HS-5 (cell line): ENCODE data around the gene RRBP1.

Experiments used
- DNase-seq: peaks from one replicate; pipeline ENCODE4 v3.0.0-alpha.2; 2012; ENCODE audit warnings: low read depth

Gene RRBP1

GRCh38 chr20:17647391-17648314, 34.4 kb downstream of the RRBP1 start:
- DNase-seq = no peak

GRCh38 chr20:17646961-17647301, 35.1 kb downstream of the RRBP1 start:
- no peak for DNase-seq

GRCh38 chr20:17646209-17646960, 35.7 kb downstream of the RRBP1 start:
- DNase-seq = no peak

- no peak for DNase-seq
These were observed 36.4 kb downstream of the RRBP1 start for GRCh38 chr20:17645546-17646208.

- DNase-seq = no peak
These were observed 37.0 kb downstream of the RRBP1 start for GRCh38 chr20:17645010-17645409.

- DNase-seq = no peak
These were observed 37.6 kb downstream of the RRBP1 start for GRCh38 chr20:17644451-17644850.

GRCh38 chr20:17643531-17644188, 38.4 kb downstream of the RRBP1 start:
- DNase-seq = no peak

- DNase-seq = no peak
These were observed 39.4 kb downstream of the RRBP1 start for GRCh38 chr20:17642404-17643269.

- DNase-seq = no peak
These were observed 40.0 kb downstream of the RRBP1 start for GRCh38 chr20:17641993-17642392.

GRCh38 chr20:17641520-17641964, 40.5 kb downstream of the RRBP1 start:
- DNase-seq = no peak

GRCh38 chr20:17640875-17641378, 41.1 kb downstream of the RRBP1 start:
- DNase-seq = no peak

- DNase-seq = no peak
These were observed 41.7 kb downstream of the RRBP1 start for GRCh38 chr20:17640146-17640874.

GRCh38 chr20:17638835-17639407, 43.1 kb downstream of the RRBP1 start:
- DNase-seq = no peak

- DNase-seq = no peak
These were observed 43.9 kb downstream of the RRBP1 start for GRCh38 chr20:17637985-17638640.

- no peak for DNase-seq
These were observed 44.6 kb downstream of the RRBP1 start for GRCh38 chr20:17637413-17637780.

GRCh38 chr20:17636523-17637412, 45.3 kb downstream of the RRBP1 start:
- DNase-seq = no peak

- no peak for DNase-seq
These were observed 46.5 kb downstream of the RRBP1 start for GRCh38 chr20:17635332-17636244.
